Neural cell (in vitro differentiated cells): ENCODE results near the gene UNC79. TPM values are rescaled to one million over a fixed set of nuclear protein-coding genes. Genes with fewer than 3 reads are reported as not detected.
A peak's percentile ranks its signal among the peaks of the same experiment; 100 is the strongest.

Experiments
- H2AFZ ChIP-seq: fragments of 200-600, 300-800 bp; sonication (generic), shearing (Covaris generic); 2 replicates; pipeline ENCODE4 v1.6.0; 2014; ENCODE audit warnings: low read depth, mild to moderate bottlenecking, antibody characterized with exemption, low read length, moderate library complexity
- H3F3A ChIP-seq: fragments of 200-600 bp; shearing (Covaris generic); 2 replicates; pipeline ENCODE4 v1.6.1; 2016; ENCODE audit warnings: mild to moderate bottlenecking, moderate library complexity, mixed read lengths, antibody characterized with exemption, low read length; ENCODE audit not compliant: insufficient read depth, poor library complexity, severe bottlenecking
- H3K27ac ChIP-seq: fragments of 200-600, 300-800 bp; sonication (generic), shearing (Covaris generic); 2 replicates; pipeline ENCODE4 v1.5.1; 2014; ENCODE audit warnings: mild to moderate bottlenecking, low read length, moderate library complexity
- H3K27me3 ChIP-seq: fragments of 300-800, 200-600 bp; sonication (generic), shearing (Covaris generic); 2 replicates; pipeline ENCODE4 v1.6.0; 2014; ENCODE audit warnings: mild to moderate bottlenecking, low read depth, low read length, moderate library complexity; ENCODE audit not compliant: insufficient read depth
- H3K36me3 ChIP-seq: fragments of 300-800, 200-600 bp; sonication (generic), shearing (Covaris generic); 2 replicates; pipeline ENCODE4 v1.5.1; 2014; ENCODE audit warnings: mild to moderate bottlenecking, antibody characterized with exemption, low read length, moderate library complexity; ENCODE audit not compliant: insufficient read depth
- H3K4me2 ChIP-seq: fragments of 300-800, 200-600 bp; sonication (generic), shearing (Covaris generic); 2 replicates; pipeline ENCODE4 v1.6.0; 2014; ENCODE audit warnings: mild to moderate bottlenecking, low read length
- H3K4me3 ChIP-seq: fragments of 300-800, 200-600 bp; sonication (generic), shearing (Covaris generic); 2 replicates; pipeline ENCODE4 v1.5.1; 2014; ENCODE audit warnings: mild to moderate bottlenecking, low read length, moderate library complexity
- H3K79me2 ChIP-seq: fragments of 200-600 bp; shearing (Covaris generic); replicated peaks from 2 replicates; pipeline ENCODE4 v1.6.0; 2014; ENCODE audit warnings: mild to moderate bottlenecking, low read length, moderate library complexity; ENCODE audit not compliant: insufficient read depth
- H3K9ac ChIP-seq: fragments of 300-800, 200-600 bp; sonication (generic), shearing (Covaris generic); 2 replicates; pipeline ENCODE4 v1.6.1; 2016; ENCODE audit warnings: mild to moderate bottlenecking, low read length, mixed read lengths
- H3K9me2 ChIP-seq: fragments of 200-600 bp; shearing (Covaris generic); 2 replicates; pipeline ENCODE4 v1.6.1; 2016; ENCODE audit warnings: mild to moderate bottlenecking, low read length, mixed read lengths; ENCODE audit not compliant: insufficient read depth
- H3K9me3 ChIP-seq: fragments of 200-600, 300-800 bp; sonication (generic), shearing (Covaris generic); 2 replicates; pipeline ENCODE4 v1.6.1; 2016; ENCODE audit warnings: mild to moderate bottlenecking, mixed run types, low read length, moderate library complexity, mixed read lengths
- H4K20me1 ChIP-seq: fragments of 200-600 bp; shearing (Covaris generic); 2 replicates; pipeline ENCODE4 v1.6.1; 2016; ENCODE audit warnings: mild to moderate bottlenecking, mixed run types; ENCODE audit not compliant: insufficient read depth
- EP300 ChIP-seq: fragments of 450-650 bp; conservative IDR thresholded peaks from 2 replicates; pipeline ENCODE4 v1.6.1; 2014; ENCODE audit warnings: antibody characterized with exemption, mild to moderate bottlenecking, moderate library complexity; ENCODE audit not compliant: poor library complexity, severe bottlenecking
- EZH2 ChIP-seq: fragments of 200-600, 300-800 bp; shearing (Covaris generic), sonication (generic); IDR thresholded peaks from 2 replicates; pipeline ENCODE4 v1.6.1; 2014; ENCODE audit warnings: antibody characterized with exemption, low read length, borderline replicate concordance, mild to moderate bottlenecking; ENCODE audit not compliant: insufficient read depth, poor library complexity, severe bottlenecking
- MXI1 ChIP-seq: fragments of 450-650 bp; conservative IDR thresholded peaks from 2 replicates; pipeline ENCODE4 v1.6.1; 2014; ENCODE audit warnings: antibody characterized with exemption, mild to moderate bottlenecking; ENCODE audit not compliant: poor library complexity, severe bottlenecking
- POLR2AphosphoS5 ChIP-seq: IDR thresholded peaks from 2 replicates; pipeline ENCODE4 v1.6.1; 2012
- RAD21 ChIP-seq: fragments of 450-650 bp; conservative IDR thresholded peaks from 2 replicates; pipeline ENCODE4 v1.6.1; 2014; ENCODE audit warnings: antibody characterized with exemption, mild to moderate bottlenecking, moderate library complexity
- SMC3 ChIP-seq: fragments of 450-650 bp; conservative IDR thresholded peaks from 2 replicates; pipeline ENCODE4 v1.6.1; 2014; ENCODE audit warnings: antibody characterized with exemption, mild to moderate bottlenecking, moderate library complexity; ENCODE audit not compliant: poor library complexity
- TAF1 ChIP-seq: IDR thresholded peaks from 2 replicates; pipeline ENCODE4 v1.6.1; 2012; ENCODE audit warnings: low read depth
- polyA plus RNA-seq: library from polyadenylated mRNA; depleted of rRNA; stranded (reverse); fragments of >200 nt; gene quantifications from 2 replicates; pipeline ENCODE4 v1.2.3, GENCODE V29; 2014
- TF ChIP-seq, protein P1 (sequence below): IDR thresholded peaks from 2 replicates; pipeline ENCODE4 v1.6.1; 2012; ENCODE audit warnings: borderline replicate concordance

UNC79 gene
- polyA plus RNA-seq, 1 donor from 2014 or later = 22.6 TPM

DNA sequence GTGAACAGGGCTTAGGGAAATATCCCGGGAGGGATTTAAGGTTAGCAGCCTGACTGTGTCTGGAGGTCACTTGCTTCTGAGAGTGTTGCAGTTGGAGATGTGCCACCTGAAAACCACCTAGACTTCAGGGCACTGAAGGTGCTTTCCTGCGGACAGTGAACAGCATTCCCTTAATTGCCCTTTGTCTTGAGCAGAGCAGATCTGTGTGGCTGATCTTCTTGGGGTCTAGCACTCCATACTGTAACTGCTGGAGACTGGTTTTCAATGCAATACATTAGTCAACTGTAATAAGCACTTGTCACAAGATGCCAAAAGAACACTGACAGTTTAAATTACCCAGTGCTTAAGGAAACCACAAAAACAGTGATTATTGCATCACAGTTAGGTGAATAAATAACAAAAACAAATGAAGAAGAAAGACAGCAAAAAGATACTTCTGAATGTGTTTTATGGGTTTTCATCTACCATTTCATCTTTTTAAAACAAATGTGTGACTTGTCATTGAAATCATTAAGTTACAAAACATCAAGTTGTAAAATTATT is 245.7 kb downstream of the UNC79 start:
- no peaks in the 10 kb centered on the region for H4K20me1 ChIP-seq
- no peaks in the 10 kb centered on the region for H3K9me3 ChIP-seq
- no peak overlapping the region for H3K4me2 ChIP-seq
- H3K36me3 ChIP-seq = peaks cover 22% of the 10 kb centered on the region
- no peaks in the 10 kb centered on the region for H3K79me2 ChIP-seq
- H3K27me3 ChIP-seq = no peaks in the 10 kb centered on the region
- H3K9ac ChIP-seq = no peak overlapping the region
- no peak overlapping the region for H2AFZ ChIP-seq
- peak; percentile 95 for TF ChIP-seq POLR2AphosphoS5
- TF ChIP-seq, protein P1, sequence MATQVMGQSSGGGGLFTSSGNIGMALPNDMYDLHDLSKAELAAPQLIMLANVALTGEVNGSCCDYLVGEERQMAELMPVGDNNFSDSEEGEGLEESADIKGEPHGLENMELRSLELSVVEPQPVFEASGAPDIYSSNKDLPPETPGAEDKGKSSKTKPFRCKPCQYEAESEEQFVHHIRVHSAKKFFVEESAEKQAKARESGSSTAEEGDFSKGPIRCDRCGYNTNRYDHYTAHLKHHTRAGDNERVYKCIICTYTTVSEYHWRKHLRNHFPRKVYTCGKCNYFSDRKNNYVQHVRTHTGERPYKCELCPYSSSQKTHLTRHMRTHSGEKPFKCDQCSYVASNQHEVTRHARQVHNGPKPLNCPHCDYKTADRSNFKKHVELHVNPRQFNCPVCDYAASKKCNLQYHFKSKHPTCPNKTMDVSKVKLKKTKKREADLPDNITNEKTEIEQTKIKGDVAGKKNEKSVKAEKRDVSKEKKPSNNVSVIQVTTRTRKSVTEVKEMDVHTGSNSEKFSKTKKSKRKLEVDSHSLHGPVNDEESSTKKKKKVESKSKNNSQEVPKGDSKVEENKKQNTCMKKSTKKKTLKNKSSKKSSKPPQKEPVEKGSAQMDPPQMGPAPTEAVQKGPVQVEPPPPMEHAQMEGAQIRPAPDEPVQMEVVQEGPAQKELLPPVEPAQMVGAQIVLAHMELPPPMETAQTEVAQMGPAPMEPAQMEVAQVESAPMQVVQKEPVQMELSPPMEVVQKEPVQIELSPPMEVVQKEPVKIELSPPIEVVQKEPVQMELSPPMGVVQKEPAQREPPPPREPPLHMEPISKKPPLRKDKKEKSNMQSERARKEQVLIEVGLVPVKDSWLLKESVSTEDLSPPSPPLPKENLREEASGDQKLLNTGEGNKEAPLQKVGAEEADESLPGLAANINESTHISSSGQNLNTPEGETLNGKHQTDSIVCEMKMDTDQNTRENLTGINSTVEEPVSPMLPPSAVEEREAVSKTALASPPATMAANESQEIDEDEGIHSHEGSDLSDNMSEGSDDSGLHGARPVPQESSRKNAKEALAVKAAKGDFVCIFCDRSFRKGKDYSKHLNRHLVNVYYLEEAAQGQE = no peak
- TF ChIP-seq EP300 = peak; percentile 82
- H3K9me2 ChIP-seq = no peaks in the 10 kb centered on the region
- no peaks in the 10 kb centered on the region for H3F3A ChIP-seq
- no peak overlapping the region for H3K27ac ChIP-seq
- no peak overlapping the region for H3K4me3 ChIP-seq

DNA sequence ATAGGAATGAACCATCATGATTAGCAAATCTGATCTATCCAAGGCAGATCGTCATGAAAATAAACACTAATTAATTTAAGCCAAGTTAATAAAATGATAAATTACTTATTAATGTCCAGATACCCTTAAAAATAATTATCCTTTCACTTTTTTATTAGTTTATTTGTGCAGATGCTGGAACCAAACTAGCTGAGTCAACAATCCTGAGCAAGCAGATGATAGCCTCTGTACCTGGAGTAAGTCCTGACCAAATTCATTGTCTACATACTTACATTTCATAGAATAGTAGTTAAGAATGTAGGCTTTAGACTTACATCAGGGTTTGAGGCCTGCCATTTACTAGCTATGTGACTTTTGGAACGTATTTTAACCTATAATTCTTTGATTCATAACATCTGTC is 251.7 kb downstream of the UNC79 start:
- Histone ChIP-seq H3K4me2 (no peak overlapping the region), H3K27ac (no peak overlapping the region), H3K9me3 (no peaks in the 10 kb centered on the region), H3K9ac (no peak overlapping the region), H3F3A (no peaks in the 10 kb centered on the region), H2AFZ (no peak overlapping the region), H3K27me3 (no peaks in the 10 kb centered on the region), H4K20me1 (no peaks in the 10 kb centered on the region), H3K36me3 (peaks cover 18% of the 10 kb centered on the region), H3K4me3 (no peak overlapping the region), H3K9me2 (no peaks in the 10 kb centered on the region), H3K79me2 (no peaks in the 10 kb centered on the region)
- TF ChIP-seq, protein P1 = no peak
- TF ChIP-seq EZH2 (no peak), POLR2AphosphoS5 (no peak), MXI1 (no peak), TAF1 (no peak), SMC3 (no peak), RAD21 (no peak), EP300 (no peak)
